Measurements from ENCODE around the gene CTNNA2.

DNA sequence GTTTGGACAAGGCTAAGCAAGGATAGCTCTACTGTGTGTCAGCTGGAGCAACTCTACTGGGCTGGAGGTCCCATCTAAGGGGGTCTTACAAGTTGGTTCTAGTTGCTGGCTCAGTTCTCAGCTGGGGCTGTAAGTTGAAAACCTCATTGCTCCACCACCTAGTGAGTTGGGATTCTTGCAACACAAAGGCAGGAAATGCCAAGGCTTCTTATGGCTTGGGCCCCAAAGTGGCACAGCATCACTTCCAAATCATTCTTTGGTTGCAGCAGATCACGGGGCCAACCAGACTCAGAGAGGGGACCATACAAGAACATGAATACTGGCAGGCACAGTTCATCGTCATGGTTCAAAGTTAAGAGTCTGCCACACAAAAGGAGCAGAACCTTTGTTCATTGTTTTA, 459.0 kb downstream of the CTNNA2 start:
- TF ChIP-seq CTCF (conservative IDR thresholded peaks at IDR 0.05 in 1 of 2, IDR thresholded peaks at IDR 0.05 in 1 of 2; ENCODE audit: extremely low read depth in 1 of 2, insufficient read depth in 1 of 2, low read depth in 1 of 2, low read length in 2 of 2) (no peak), EZH2 (IDR thresholded peaks at IDR 0.05; ENCODE audit: borderline replicate concordance, low read length) (no peak)

Measured in mammary epithelial cell (primary cell).